Thyroid gland (tissue), 4 donors: Measurements from ENCODE around the gene CDK9. TPM values are rescaled to one million over a fixed set of nuclear protein-coding genes. Genes with fewer than 3 reads are reported as not detected.

Experiments used
- DNase-seq, 2 donors: peaks; one replicate each; pipeline ENCODE4 v3.0.0-alpha.2; 2019
- H3K27ac ChIP-seq, 3 donors: fragments of 200-600 bp; sonication (generic); 1 replicate in 2 of 3; 2 replicates in 1 of 3; pipeline ENCODE4 v1.5.1; 2016 to 2019; ENCODE audit warnings: mild to moderate bottlenecking in 1 of 3, moderate library complexity in 1 of 3
- H3K27me3 ChIP-seq: fragments of 200-600 bp; sonication (generic); one replicate; pipeline ENCODE4 v1.5.1; 2019
- H3K36me3 ChIP-seq, 2 donors: fragments of 200-600 bp; sonication (generic); one replicate each; pipeline ENCODE4 v1.5.1; 2016 to 2019
- H3K4me1 ChIP-seq, 2 donors: fragments of 200-600 bp; sonication (generic); one replicate each; pipeline ENCODE4 v1.5.1; 2017 to 2019
- H3K4me3 ChIP-seq, 3 donors: fragments of 200-600 bp; sonication (generic); replicated peaks in 1 of 3; 1 replicate in 2 of 3; 2 replicates in 1 of 3; pipeline ENCODE4 v1.5.1; 2016; ENCODE audit warnings: mild to moderate bottlenecking in 1 of 3
- H3K9me3 ChIP-seq: fragments of 200-600 bp; sonication (generic); one replicate; pipeline ENCODE4 v1.5.1; 2017
- CTCF ChIP-seq, 6 experiments: fragments of 200-600 bp in 3 of 6; fragments of 450-650 bp in 3 of 6; sonication (generic) in 3 of 6; IDR thresholded peaks; one replicate each; pipeline ENCODE4 v1.5.1; 2016 to 2019; ENCODE audit warnings: antibody characterized with exemption in 6 of 6, mild to moderate bottlenecking in 2 of 6, inconsistent platforms in 1 of 6, moderate library complexity in 1 of 6
- POLR2A ChIP-seq, 2 donors: fragments of 450-650 bp; IDR thresholded peaks; one replicate each; pipeline ENCODE4 v1.6.1; 2017; ENCODE audit warnings: antibody characterized with exemption in 2 of 2, mild to moderate bottlenecking in 2 of 2, moderate library complexity in 1 of 2
- WGBS, 2 donors: methylation state at CpG; one replicate each; pipeline ENCODE4 v1.1.5; 2017; 5-methylcytosine and 5-hydroxymethylcytosine counted together
- intact Hi-C: fragments of 100-400 bp; cut with DNase I; formaldehyde crosslinking; loops from one replicate; pipeline ENCODE4 v1.15.1; 2023
- total RNA-seq, 4 donors: library from RNA; depleted of rRNA; stranded (reverse); fragments of >200 nt; gene quantifications; one replicate each; pipeline ENCODE4 v1.2.3, GENCODE V29; 2016

Gene CDK9
- total RNA-seq, 4 donors from 2014 or later = 47.5 to 85.2 (median 78.3) TPM

- H3K9me3 ChIP-seq = no peaks in the 10 kb centered on the region
- intact Hi-C loops = loop anchor here (5.0 to 10.0 kb wide), 2 partner anchors 80 to 142 kb away; no protein-coding TSS in a partner anchor
- H3K27ac ChIP-seq = peak overlapping the region; percentile 87 to 92 (median 92)
- no peaks in the 10 kb centered on the region for H3K27me3 ChIP-seq
- H3K4me1 ChIP-seq = peaks cover 8 to 34% of the 10 kb centered on the region in 2 donors
- H3K4me3 ChIP-seq = peak overlapping the region in 2 of 3 donors; percentile 68 to 91
- peak; percentile 83 to 87 for DNase-seq
- no CpG with 5 or more reads among the region's 123 CpGs for WGBS, 2 donors
- H3K36me3 ChIP-seq = peaks cover 32% of the 10 kb centered on the region in 2 donors
- TF ChIP-seq POLR2A (IDR thresholded peaks at IDR 0.05) (no peak), CTCF (IDR thresholded peaks at IDR 0.05) (peak; percentile 72 to 95 (median 86))
These were observed 556 bp upstream of the CDK9 start for GRCh38 chr9:127785023-127785932.

GRCh38 chr9:127786773-127787104 lies 905 bp downstream of the CDK9 start:
- DNase-seq = no peak
- 3 to 4% methylated on average over 12 of the region's 12 CpGs for WGBS, 2 donors
- Histone ChIP-seq H3K27me3 (no peaks in the 10 kb centered on the region), H3K4me3 (peak overlapping the region; percentile 36 to 91 (median 68)), H3K9me3 (no peaks in the 10 kb centered on the region), H3K27ac (peak overlapping the region in 1 of 3 donors; percentile 63), H3K36me3 (peaks cover 47% of the 10 kb centered on the region in 2 donors), H3K4me1 (peaks cover 8 to 35% of the 10 kb centered on the region in 2 donors)
- TF ChIP-seq CTCF (IDR thresholded peaks at IDR 0.05) = peak in 5 of 6 experiments; percentile 12 to 40 (median 27)
- TF ChIP-seq POLR2A (IDR thresholded peaks at IDR 0.05) = no peak
- intact Hi-C loops = loop anchor here (5.0 to 10.0 kb wide), 2 partner anchors 78 to 141 kb away; no protein-coding TSS in a partner anchor

GRCh38 chr9:127788337-127789011 lies 2.6 kb downstream of the CDK9 start:
- Histone ChIP-seq H3K27ac (no peak overlapping the region), H3K36me3 (peaks cover 47 to 54% of the 10 kb centered on the region in 2 donors), H3K9me3 (no peaks in the 10 kb centered on the region), H3K27me3 (no peaks in the 10 kb centered on the region), H3K4me1 (peaks cover 8 to 26% of the 10 kb centered on the region in 2 donors), H3K4me3 (no peak overlapping the region)
- 90 to 93% methylated on average over 18 to 19 of the region's 26 CpGs for WGBS, 2 donors
- TF ChIP-seq CTCF (IDR thresholded peaks at IDR 0.05) = no peak
- TF ChIP-seq POLR2A (IDR thresholded peaks at IDR 0.05) = no peak
- intact Hi-C loops = loop anchor here (5.0 to 10.0 kb wide), 2 partner anchors 76 to 139 kb away; no protein-coding TSS in a partner anchor
- no peak for DNase-seq

- H3K27me3 ChIP-seq = no peaks in the 10 kb centered on the region
- H3K36me3 ChIP-seq = peaks cover 47 to 54% of the 10 kb centered on the region in 2 donors
- no peak overlapping the region for H3K4me3 ChIP-seq
- no peak for DNase-seq
- 91 to 92% methylated on average over 18 to 24 of the region's 25 CpGs for WGBS, 2 donors
- intact Hi-C loops = loop anchor here (5.0 to 10.0 kb wide), 2 partner anchors 76 to 138 kb away; no protein-coding TSS in a partner anchor
- TF ChIP-seq POLR2A (IDR thresholded peaks at IDR 0.05) (no peak), CTCF (IDR thresholded peaks at IDR 0.05) (no peak)
- no peaks in the 10 kb centered on the region for H3K9me3 ChIP-seq
- H3K27ac ChIP-seq = no peak overlapping the region
- peaks cover 8 to 24% of the 10 kb centered on the region in 2 donors for H3K4me1 ChIP-seq
These were observed 3.3 kb downstream of the CDK9 start for GRCh38 chr9:127789179-127789578.
